Measurements from ENCODE around the gene ASPDH.

The ASPDH gene

DNA sequence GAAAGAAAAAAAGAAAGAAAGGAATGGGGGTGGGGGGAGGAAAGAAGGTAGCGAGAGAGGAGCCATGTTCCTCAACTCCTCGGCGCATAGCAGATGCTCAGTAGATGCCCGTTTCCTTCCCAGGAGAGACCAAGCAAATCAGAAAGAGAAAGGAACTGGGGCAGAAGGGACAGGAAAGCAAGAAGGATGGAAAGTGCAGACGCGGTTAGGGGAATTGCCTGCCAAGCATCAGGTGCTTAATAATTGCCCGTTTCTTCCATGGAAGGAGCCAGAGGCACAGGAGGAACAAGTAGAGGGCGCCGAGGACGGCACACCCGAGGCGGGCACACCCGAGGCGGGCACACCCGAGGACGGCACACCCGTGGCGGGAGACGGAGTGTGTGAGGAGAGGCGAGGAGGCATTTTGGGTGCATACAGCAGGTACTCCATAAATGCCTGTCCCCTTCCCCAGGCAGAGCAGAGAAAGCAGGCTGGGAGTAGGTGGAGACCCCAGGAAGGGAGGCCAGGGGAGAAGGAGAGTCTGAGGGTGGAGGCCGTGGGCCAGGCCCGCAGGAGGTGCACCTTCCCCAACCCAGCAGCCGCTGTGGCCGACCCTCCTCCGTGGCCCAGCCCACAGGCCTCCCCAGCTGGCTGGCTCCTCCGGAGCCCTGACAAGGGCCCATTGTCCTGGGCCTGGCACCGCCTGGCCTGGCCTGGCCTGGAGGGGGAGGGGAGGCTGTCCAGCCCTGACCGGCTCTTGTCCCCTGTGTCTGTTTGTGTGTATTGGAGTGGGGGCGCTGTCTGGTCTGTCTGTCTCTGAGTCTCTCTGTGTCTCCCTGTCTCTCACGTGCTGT is 17.3 kb downstream of the ASPDH start:
- no peak for DNase-seq (ENCODE audit: low read depth)

DNA sequence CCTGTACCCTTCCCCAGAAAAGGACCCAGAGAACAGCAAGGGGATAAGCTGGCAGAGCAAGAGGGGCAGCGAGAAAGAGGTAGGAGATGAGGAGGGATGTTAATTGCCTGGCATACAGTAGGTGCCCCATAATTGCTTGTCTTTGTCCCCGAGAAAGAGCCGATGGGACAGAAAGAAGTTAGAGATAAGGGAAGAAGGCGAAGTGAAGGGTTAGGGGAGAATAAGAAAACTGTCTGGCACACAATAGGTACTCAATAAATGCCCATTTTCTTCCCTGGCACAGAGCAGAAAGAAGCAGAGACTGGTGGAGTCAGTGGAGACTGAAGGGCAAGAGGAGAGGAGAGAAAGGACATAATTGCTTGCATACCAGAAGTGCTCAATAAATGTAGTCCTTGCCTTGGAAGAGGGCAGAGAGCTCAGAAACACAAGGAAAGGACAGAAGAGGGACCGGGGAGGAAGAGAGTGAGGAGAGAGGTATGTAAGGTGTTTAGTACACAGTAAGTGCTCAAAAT is 18.6 kb downstream of the ASPDH start:
- no peak for DNase-seq (ENCODE audit: low read depth)

DNA sequence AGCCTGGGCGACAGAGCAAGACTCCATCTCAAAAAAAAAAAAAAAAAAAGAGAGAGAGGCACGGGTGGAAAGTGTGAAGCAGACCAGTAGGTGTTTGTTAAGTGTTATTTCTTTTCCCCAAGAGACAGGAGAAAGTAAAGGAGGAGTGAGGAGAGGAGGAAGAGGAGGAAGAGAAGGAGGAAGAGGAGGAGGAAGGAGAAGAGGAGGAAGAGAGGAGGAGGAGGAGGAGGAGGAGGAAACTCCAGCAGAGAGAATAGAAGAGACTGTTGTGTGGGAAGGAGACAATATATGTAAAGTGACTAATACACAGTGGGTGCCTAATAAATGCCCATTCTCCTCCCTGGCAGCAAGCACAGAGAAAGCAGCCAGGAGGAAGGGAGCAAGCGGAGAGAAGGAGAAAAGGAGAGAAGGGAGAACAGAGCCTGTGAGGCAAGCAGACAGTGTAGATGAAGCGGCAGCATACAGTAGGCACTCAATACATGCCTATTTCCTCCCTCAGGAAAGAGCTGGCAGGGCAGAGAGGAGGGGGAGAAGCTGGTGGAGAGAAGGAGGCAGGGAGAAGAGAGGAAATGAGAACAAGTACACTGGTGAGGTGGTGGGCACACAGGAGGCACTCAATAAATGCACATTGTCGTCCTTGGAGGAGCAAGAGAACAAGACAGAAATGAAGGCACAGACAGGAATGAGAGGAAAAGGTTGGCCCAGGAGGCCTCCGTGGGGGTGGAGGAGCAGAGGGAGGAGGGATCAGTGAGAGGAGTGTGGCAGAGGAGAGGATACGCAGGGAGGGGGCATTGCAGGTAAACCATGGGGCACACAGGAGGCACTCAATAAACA is 19.3 kb downstream of the ASPDH start:
- no peak for DNase-seq (ENCODE audit: low read depth)

DNA sequence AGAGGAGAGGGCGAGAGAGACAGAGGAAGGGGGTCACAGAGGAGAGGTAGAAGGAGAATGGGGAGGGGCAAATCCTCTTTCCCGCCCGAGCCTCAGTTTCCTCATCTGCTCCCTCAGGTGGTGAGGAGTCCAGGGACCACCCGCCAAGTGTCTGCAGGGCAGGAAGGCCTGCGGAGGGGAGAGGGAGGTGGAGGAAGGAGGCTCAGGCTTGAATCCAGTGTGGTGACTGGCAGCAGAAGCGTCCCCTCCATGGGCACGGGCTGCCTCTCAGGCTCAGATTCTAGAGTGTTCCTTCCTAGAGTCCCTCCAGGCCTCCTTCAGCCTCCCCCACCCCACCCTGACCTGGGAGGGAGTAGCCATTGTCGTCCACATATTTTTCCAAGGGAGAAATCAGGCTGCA is 20.5 kb downstream of the ASPDH start:
- DNase-seq (ENCODE audit: low read depth), result no peak

DNA sequence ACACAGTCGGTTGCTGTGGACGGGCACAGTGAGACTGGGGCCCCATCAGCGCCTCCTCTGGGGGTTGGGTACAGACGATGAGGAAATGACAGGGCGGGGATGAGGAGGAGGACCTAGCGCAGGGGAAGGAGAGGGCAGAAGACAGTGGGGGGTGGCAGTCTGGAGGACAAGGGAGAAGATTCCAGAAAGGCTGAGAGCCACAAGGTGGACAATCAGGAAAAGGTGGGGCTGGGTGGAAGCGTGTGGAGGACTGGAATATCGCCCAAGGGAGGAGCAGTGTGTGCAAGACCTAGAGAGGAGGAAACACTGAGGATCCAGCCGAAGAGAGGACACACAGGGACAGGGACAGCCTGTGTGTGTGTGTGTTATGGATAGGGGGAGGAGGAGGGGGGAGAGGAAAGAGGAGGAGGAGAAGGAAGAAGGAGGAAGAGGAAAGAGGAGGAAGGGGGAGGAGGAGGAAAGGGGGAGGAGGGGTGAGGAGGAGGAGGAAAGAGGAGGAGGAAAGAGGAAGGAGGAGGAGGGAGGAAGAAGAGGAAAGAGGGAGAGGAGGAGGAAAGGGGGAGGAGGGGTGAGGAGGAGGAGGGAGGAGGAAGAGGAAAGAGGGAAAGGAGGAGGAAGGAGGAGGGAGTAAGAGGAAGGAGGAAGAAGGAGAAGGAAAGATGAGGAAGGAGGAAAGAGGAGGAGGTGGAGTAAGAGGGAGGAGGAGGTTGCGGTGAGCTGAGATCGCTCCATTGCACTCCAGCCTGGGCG is 21.2 kb downstream of the ASPDH start:
- DNase-seq (ENCODE audit: low read depth), result no peak

DNA sequence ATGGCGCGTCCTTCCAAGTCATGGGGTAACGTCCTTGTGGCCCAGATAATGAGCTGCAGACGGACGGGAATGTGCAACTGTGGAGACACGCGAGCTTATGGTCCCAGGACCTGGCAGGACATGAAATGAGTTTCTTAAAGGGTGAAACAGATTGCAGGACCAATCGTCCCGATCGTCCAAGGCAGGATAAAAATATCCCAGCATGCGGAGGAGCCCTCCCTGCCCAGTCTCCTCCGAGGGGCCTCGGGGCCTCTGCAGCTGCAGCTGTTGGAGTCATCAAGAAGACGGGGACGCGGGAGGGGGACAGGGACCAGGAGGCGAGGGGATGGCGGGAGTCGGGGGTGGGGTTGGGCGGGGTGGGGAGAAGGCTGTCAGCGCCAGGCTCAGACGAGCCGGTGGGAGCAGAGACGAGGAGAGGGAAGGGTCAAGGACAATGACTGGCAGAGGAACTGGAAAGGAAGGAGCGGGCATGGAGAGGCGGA is 22.7 kb downstream of the ASPDH start:
- DNase-seq (ENCODE audit: low read depth), result no peak

DNA sequence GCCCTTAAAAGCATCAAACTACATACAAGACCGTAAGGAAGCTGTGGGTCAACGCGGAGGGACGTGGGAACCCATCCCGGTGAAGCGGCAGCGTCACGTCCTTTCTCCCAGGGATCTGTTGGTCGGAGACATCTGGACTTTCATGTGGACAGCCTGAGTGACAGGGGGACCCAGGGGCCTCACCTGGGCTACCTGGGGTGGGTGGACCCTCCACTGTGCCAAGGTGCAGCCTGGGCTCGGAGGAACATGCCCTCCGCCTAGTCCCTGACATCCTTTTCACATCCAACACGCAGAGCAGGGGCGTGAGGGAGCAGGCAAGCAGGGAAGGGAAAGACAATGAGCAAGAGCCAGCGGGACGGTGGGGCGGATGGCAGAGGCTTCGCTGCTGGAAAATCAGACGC is 23.3 kb downstream of the ASPDH start:
- DNase-seq (ENCODE audit: low read depth), result no peak

DNA sequence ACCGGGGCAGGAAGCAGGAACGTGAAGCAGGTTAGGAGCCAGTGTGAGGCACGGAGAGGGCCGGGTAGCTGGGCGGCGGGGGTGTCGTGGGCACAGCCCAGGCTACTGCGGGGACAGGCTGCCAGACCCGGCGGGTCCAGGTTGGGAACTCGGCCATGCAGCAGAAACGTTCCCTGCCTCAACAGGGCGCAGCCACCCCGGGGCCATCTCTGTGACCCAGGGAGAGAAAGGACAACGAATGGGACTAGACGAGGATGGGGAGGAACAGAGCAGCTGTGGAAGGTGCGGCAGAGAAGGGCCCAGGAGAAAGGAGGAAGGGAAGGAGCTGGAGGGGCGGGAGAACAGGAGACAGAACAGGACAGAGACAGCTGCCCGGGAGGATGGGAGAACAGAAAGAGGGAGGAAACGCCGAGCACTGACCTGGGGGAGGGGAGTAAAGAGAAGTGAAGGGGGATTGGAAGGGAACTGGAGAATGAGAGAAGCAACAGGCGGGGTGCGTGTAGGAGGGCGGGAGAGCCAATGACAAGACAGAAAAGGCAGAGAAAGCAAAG is 24.2 kb downstream of the ASPDH start:
- no peak for DNase-seq (ENCODE audit: low read depth)

DNA sequence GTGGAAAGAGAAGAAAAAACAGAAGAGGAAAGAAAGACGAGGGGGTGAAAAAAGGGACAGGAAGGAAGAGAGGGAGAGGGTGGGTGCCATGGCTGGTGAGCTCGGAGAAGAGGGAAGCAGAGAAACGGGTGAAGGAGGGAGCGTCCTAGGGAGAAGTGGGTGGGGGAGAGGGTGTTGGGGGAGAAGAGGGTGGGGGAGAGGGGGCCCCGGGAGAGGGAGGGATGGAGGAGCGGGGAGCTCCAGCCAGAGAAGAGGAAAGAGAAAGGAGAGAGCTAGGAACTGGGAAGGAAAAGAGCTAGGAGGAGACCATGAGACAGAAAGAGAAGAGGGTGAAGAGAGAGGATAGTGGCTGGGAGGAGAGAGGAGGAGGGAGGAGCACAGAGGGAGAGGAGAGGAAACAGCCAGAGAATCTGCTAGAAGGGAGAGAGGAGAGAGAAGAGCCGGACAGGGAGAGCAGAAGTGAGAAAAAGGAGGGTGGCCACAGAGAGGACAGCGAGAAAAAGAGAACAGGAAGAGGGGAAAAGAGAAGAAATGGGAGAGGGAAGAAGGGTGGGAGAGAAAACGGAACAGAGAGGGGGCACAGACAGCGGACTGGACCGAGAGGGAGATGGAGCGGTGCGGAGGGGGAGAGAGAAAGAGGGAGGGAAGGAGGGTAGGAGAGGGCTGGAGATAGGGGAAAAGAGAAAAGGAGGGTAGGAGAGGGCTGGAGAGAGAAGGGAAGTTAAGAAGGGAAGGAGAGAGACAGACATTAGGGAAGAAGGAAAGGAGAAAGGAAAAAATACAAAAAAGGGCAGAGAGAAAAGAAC is 25.1 kb downstream of the ASPDH start:
- DNase-seq (ENCODE audit: low read depth), result no peak

DNA sequence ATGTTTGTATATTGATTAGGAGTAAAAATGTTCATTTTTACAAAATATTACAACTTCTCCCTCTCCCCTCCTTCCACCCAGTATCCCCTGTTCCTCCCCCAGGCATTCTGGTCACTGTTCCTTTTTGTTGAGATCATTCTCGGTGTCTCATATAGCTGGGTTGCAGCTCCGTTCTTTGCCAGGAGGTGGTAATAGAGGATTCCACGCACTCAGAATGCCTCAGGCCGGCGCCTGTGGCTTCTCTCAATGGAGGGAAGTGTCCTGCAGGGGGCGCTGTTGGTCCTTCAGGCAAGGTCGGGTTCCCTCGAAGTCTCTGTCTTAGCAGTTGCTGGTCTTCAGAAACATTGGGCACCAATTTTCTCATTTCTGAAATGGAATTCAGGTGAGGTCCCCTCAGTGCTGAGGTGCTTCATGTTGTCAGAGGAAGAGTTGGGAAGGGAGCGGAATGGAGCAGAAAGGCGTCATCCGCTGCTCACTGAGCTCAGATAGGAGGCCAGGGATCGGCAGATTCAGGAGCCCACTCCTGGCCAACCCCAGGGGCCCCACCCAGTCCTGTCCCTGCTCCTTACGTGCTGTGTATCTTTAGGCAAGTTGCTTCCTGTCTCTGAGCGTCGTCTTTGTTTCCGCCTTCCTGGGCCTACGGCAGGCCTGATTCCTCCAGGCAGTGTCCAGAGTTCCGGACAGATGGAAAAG is 26.7 kb downstream of the ASPDH start:
- peak; percentile 28 for DNase-seq (ENCODE audit: low read depth)

DNA sequence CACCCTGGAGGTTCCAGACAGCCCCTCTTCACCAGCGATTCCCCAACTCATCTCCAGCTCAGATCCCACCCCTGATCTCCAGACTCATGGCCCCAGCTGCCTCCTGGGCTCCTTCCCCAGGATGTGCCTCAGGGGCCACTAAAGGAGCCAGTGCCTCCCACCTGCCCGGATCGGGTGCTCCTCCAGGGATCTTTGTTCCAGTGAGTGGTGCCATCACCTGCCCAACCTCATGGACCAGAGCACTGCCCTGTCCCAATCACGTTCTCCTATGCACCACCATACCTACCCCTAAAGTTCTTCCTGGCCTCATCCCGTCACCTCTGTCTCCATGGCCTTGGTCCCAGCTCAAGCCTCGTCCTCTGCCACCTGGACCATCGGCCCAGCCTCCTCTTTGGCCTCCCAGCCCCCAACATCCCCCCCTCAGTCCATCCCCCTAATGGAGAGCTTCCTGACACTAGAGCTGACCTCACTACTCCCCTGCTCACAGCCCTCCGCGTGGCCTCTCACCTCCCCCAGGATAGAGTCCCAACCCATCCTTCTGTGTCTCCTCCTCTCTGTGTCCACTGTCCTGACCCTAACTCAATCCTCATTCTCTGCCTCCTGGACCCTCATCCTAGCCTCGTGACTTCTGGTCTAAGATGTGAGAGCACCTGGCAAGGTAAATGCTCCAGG is 28.3 kb downstream of the ASPDH start:
- DNase-seq (ENCODE audit: low read depth), result no peak

DNA sequence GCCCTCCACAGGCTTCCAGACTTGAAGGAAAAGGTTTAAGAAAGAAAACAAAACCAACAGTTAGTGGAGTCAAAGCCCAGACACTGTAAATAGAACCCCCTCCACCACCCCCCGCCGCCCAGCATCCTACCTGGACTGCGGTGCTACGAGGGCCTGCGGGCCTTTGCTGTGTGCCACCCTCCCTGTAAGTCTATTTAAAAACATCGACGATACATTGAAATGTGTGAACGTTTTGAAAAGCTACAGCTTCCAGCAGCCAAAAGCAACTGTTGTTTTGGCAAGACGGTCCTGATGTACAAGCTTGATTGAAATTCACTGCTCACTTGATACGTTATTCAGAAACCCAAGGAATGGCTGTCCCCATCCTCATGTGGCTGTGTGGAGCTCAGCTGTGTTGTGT is 30.8 kb downstream of the ASPDH start:
- no peak for DNase-seq (ENCODE audit: low read depth)

DNA sequence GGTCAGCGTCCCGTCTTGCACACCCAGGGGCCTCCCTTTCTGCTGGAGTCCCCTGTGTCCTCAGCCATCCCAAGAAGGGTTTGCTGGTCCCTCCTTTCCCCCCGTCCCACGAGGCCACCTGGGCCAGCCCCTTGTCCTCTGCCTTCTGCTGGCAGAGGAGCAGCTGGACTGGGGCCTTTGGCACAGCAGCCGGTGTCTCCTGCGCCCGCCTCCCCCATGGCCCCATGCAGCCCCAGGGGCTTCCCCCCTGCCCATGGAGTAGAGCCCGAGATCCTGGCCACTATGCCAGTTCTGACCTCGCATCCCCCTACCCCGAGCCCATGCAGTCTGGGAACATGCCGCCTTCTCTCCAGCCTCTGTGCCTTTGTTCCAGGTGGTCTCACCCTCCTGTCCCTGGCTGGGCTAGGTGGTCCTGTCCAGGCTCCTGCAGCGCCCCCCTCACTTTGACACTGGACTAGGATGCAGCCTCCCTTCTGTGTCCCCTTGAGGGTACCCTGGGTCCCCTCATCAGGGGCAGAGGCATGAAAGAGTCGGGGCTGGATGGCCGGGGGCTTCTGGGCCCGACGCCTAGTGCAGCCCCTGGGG is 31.4 kb downstream of the ASPDH start:
- no peak for DNase-seq (ENCODE audit: low read depth)

DNA sequence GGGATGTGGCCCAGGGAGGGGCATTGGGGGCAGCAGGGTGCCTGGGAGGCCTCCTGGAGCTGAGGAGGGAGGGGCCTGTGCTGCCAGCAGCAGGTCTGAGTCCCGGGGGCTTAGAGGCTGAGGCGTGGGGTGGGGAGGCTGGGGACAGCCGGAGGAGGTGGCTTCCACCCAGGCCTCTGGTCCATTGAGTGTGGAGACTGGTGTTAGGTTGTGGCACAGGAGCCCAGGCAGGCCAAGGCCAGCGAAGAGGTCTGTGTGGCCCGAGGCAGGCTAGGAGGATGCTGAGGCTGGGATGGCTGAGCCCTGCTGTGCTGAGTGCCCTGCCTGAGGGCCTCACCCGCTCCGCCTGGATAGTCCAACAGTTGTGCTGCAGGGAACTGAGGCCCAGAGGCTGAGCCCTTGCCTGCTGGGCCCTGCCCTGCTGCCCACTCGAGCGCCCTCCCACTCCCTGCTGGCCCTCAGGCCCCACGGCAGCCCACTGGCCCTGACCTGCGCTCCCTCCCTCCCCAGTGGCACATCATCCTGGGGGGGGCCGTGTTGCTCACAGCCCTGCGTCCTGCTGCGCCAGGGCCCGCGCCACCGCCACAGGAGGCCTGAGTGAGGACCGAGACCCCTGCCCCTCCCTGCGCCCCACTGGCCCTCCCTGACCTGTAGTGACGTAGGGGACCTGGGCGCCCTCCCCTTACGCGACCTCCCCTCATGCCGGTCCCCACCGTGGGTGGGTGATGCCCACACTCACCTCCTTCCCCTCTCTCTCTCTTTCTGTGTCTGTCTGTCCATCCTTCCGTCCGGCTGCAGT is 32.2 kb downstream of the ASPDH start:
- no peak for DNase-seq (ENCODE audit: low read depth)

DNA sequence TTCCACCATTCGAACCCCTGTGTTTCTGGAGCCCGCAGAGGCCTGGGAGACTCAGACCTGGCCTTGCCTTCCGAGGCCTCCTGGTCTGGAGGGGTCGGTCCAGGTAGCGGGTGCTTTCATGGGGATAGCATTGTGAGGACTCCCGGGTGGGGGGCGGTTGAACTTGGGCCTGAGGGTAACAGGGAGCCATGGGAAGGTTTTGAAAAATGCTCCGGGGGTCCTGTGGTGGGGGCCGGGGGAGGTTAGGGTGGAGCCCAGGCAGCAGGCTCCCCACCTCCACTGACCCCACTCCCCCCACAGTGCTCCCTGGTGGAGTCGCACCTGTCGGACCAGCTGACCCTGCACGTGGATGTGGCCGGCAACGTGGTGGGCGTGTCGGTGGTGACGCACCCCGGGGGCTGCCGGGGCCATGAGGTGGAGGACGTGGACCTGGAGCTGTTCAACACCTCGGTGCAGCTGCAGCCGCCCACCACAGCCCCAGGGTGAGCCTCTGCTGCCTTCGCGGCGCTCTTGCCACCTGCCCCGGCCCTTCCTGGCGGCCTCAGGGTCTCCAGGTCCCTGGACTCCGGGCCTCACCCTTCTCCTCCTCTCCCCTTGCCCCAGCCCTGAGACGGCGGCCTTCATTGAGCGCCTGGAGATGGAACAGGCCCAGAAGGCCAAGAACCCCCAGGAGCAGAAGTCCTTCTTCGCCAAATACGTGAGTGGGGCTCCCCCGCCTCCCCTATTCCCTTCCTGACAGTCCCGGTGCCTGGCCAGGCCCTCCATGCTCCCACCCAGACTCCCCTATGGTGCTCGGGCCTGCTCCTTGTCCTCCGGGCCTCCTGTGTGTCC is 33.2 kb downstream of the ASPDH start:
- DNase-seq (ENCODE audit: low read depth), result no peak

DNA sequence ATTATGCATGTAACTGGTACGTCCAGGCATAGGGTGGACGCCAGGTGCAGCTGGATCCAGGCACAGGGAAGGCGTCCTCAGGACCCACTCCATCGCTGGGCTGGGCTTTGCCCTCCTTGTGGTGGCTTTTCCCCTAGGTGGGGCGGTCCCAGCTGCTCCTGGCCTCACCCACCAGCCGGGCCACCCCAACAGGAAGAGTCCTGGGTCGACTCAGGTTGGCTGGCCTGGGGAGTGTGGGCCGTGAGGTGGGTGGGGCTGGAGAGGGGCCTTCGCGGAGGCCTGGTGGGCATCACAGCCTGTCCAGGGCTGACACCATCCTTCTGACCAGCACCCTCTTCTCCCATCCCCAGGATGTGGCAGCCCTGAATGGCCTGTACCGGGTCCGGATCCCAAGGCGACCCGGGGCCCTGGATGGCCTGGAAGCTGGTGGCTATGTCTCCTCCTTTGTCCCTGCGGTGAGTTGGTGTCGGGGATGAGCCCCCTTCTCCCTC is 33.9 kb downstream of the ASPDH start:
- DNase-seq (ENCODE audit: low read depth), result no peak

DNA sequence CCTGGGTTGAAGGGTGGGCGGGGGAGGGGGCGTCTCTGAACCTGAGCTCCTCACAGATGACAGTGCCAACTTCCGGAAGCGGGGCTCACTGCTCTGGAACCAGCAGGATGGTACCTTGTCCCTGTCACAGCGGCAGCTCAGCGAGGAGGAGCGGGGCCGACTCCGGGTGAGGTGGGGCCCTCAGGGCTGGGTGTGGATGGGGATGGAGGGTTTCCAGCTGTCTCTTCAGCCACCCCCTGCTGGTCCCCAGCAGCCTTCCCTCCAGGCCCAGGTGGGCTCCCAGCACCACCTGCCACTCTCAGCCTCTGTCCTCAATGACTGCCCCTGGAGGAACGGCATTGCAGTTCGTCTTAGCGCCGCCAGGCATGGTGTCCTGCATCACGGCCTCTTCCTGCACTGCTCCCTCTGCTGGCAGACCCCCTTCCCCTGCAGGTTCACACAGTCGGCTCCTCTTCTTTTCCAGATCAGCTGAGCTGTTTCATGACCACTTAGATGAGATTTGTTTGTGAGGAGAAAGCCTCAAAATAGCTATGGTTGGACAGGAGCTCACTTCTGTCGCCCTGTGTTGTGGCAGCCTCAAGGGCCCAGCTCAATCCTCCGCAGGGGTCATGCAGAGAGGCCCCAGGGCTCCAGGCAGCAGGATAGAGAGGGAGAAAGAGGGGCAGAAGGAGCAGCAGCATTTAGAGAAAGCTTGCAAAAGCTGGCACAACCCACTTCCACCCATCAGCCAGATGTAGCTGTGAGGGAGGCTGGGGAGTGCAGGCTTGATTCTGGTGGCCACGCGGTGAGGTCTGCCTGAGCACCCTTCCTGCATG is 34.6 kb downstream of the ASPDH start:
- DNase-seq (ENCODE audit: low read depth), result no peak

Data from T follicular helper cell (primary cell).